H1 (cell line): ENCODE results near the gene OCSTAMP. TPM values are rescaled to one million over a fixed set of nuclear protein-coding genes. Genes with fewer than 3 reads are reported as not detected.

Source experiments
- CTCF ChIA-PET: fragments of 300-600 bp; sonication (Branson Sonifier 250); formaldehyde crosslinking; loops from one replicate; lab custom pipeline; 2021; ENCODE audit not compliant: partially characterized antibody; lab: Charles Lee
- POLR2A ChIA-PET: fragments of 300-600 bp; sonication (Branson Sonifier 250); formaldehyde crosslinking; loops from one replicate; lab custom pipeline; 2021; ENCODE audit warnings: inconsistent platforms; ENCODE audit not compliant: partially characterized antibody; lab: Charles Lee
- DNase-seq, 2 experiments: peaks; one replicate each; pipeline versions ENCODE4 v3.0.0 to v3.0.0-alpha.2; 2010 to 2022; ENCODE audit warnings: low spot score in 2 of 2, low read depth in 1 of 2, mixed read lengths in 1 of 2
- FAIRE-seq: peaks from 2 replicates; lab custom pipeline; 2011; peaks lifted over from hg19 to GRCh38; lab: Jason Lieb, UNC
- H2AFZ ChIP-seq: 2 replicates; pipeline ENCODE4 v1.8.1; 2012; ENCODE audit warnings: low read length, inconsistent platforms
- H2AK5ac ChIP-seq: 2 replicates; pipeline ENCODE4 v1.6.1; 2013; ENCODE audit warnings: low read depth, low read length
- H2BK120ac ChIP-seq: replicated peaks from 2 replicates; pipeline ENCODE3; 2013; ENCODE audit warnings: low read depth, low read length, inconsistent platforms
- H2BK12ac ChIP-seq: 2 replicates; pipeline ENCODE4 v1.6.1; 2013; ENCODE audit warnings: low read depth, low read length
- H2BK15ac ChIP-seq: 2 replicates; pipeline ENCODE4 v1.6.1; 2013; ENCODE audit warnings: low read length
- H2BK20ac ChIP-seq: 2 replicates; pipeline ENCODE4 v1.6.1; 2013; ENCODE audit warnings: low read length
- H2BK5ac ChIP-seq: 2 replicates; pipeline ENCODE4 v1.6.1; 2013; ENCODE audit warnings: low read depth, low read length
- H3K14ac ChIP-seq: 2 replicates; pipeline ENCODE4 v1.6.1; 2013; ENCODE audit warnings: inconsistent platforms; ENCODE audit not compliant: insufficient read length
- H3K18ac ChIP-seq: 2 replicates; pipeline ENCODE4 v1.6.1; 2013; ENCODE audit warnings: low read length; ENCODE audit errors: extremely low read depth
- H3K23ac ChIP-seq: 2 replicates; pipeline ENCODE4 v1.6.1; 2013; ENCODE audit warnings: inconsistent platforms; ENCODE audit not compliant: insufficient read length
- H3K23me2 ChIP-seq: 2 replicates; pipeline ENCODE4 v1.6.1; 2013; ENCODE audit warnings: low read depth, low read length
- H3K27ac ChIP-seq: 2 replicates; pipeline ENCODE4 v1.6.1; 2011; ENCODE audit warnings: low read depth, low read length, inconsistent platforms
- H3K27me3 ChIP-seq, 4 experiments: replicated peaks in 1 of 4; 1 replicate in 1 of 4; 2 replicates in 3 of 4; pipeline versions ENCODE4 v1.6.1 to v1.8.1; 2011 to 2013; ENCODE audit warnings: low read length in 3 of 4, mild to moderate bottlenecking in 3 of 4, inconsistent platforms in 2 of 4, mixed read lengths in 2 of 4, moderate library complexity in 1 of 4; ENCODE audit not compliant: control insufficient read depth in 3 of 4, insufficient read depth in 3 of 4; ENCODE audit errors: extremely low read depth in 1 of 4
- H3K36me3 ChIP-seq, 4 experiments: 2 replicates each; pipeline versions ENCODE4 v1.6.1 to v1.8.1; 2011 to 2013; ENCODE audit warnings: mild to moderate bottlenecking in 4 of 4, low read length in 3 of 4, moderate library complexity in 2 of 4, control low read depth in 1 of 4, inconsistent platforms in 1 of 4; ENCODE audit not compliant: insufficient read depth in 4 of 4, control insufficient read depth in 2 of 4
- H3K4ac ChIP-seq: replicated peaks from 2 replicates; pipeline ENCODE3; 2013; ENCODE audit warnings: low read length, low read depth, mixed read lengths, inconsistent platforms; ENCODE audit not compliant: insufficient read length
- H3K4me1 ChIP-seq, 4 experiments: replicated peaks in 1 of 4; 1 replicate in 1 of 4; 2 replicates in 3 of 4; pipeline versions ENCODE4 v1.6.1 to v1.8.1; 2011 to 2013; ENCODE audit warnings: low read length in 3 of 4, inconsistent platforms in 2 of 4, mixed read lengths in 1 of 4; ENCODE audit not compliant: insufficient read depth in 4 of 4, control insufficient read depth in 3 of 4
- H3K4me2 ChIP-seq, 2 experiments: 2 replicates each; pipeline versions ENCODE4 v1.6.1 to v1.8.1; 2011 to 2013; ENCODE audit warnings: low read depth in 2 of 2, low read length in 2 of 2, control low read depth in 1 of 2, inconsistent platforms in 1 of 2, mild to moderate bottlenecking in 1 of 2; ENCODE audit not compliant: insufficient read depth in 1 of 2
- H3K4me3 ChIP-seq, 4 experiments: fragments of 200-600, 300-600 bp in 1 of 4; sonication (generic), shearing (Covaris generic), sonication (Bioruptor Twin) in 1 of 4; 2 replicates each; pipeline versions ENCODE4 v1.5.1 to v1.8.1; 2011 to 2016; ENCODE audit warnings: low read length in 4 of 4, low read depth in 3 of 4, control low read depth in 2 of 4, inconsistent platforms in 2 of 4, mild to moderate bottlenecking in 2 of 4, mixed read lengths in 1 of 4, moderate library complexity in 1 of 4; ENCODE audit not compliant: insufficient read depth in 2 of 4; ENCODE audit errors: extremely low read depth in 1 of 4
- H3K56ac ChIP-seq: replicated peaks from 2 replicates; pipeline ENCODE3; 2013; ENCODE audit warnings: low read depth, mild to moderate bottlenecking, mixed read lengths, low read length, inconsistent platforms; ENCODE audit not compliant: insufficient read length
- H3K79me1 ChIP-seq: 2 replicates; pipeline ENCODE4 v1.6.1; 2013; ENCODE audit warnings: low read depth, low read length, control low read depth
- H3K79me2 ChIP-seq, 2 experiments: 2 replicates each; pipeline versions ENCODE4 v1.6.1 to v1.8.1; 2012 to 2013; ENCODE audit warnings: low read length in 2 of 2, mild to moderate bottlenecking in 2 of 2, inconsistent platforms in 1 of 2; ENCODE audit not compliant: insufficient read depth in 2 of 2, control insufficient read depth in 1 of 2
- H3K9ac ChIP-seq, 4 experiments: replicated peaks in 1 of 4; 1 replicate in 1 of 4; 2 replicates in 3 of 4; pipeline versions ENCODE4 v1.6.1 to v1.8.1; 2011 to 2013; ENCODE audit warnings: low read depth in 3 of 4, low read length in 3 of 4, control low read depth in 2 of 4, mild to moderate bottlenecking in 2 of 4, moderate library complexity in 2 of 4, inconsistent platforms in 1 of 4; ENCODE audit errors: extremely low read depth in 1 of 4
- H3K9me3 ChIP-seq, 2 experiments: 2 replicates each; pipeline versions ENCODE4 v1.6.1 to v1.8.1; 2012 to 2013; ENCODE audit warnings: mild to moderate bottlenecking in 2 of 2, moderate library complexity in 2 of 2, control low read depth in 1 of 2, inconsistent platforms in 1 of 2, low read depth in 1 of 2, low read length in 1 of 2, mixed read lengths in 1 of 2; ENCODE audit not compliant: insufficient read depth in 2 of 2
- H4K20me1 ChIP-seq, 2 experiments: replicated peaks in 1 of 2; 2 replicates each; pipeline versions ENCODE3 to v1.8.1; 2011 to 2013; ENCODE audit warnings: inconsistent platforms in 2 of 2, low read length in 2 of 2, mild to moderate bottlenecking in 1 of 2; ENCODE audit not compliant: insufficient read depth in 2 of 2, control insufficient read depth in 1 of 2
- H4K5ac ChIP-seq: 2 replicates; pipeline ENCODE4 v1.6.1; 2013; ENCODE audit warnings: low read length, low read depth, mixed read lengths, inconsistent platforms; ENCODE audit not compliant: insufficient read length
- H4K8ac ChIP-seq: 2 replicates; pipeline ENCODE4 v1.8.0; 2013; ENCODE audit warnings: mild to moderate bottlenecking, moderate library complexity, low read length, inconsistent platforms; ENCODE audit not compliant: insufficient read depth; ENCODE audit errors: extremely low read depth
- H4K91ac ChIP-seq: replicated peaks from 2 replicates; pipeline ENCODE3; 2013; ENCODE audit warnings: low read length, mixed read lengths, inconsistent platforms; ENCODE audit not compliant: insufficient read length
- ASH2L ChIP-seq: fragments of 200-600, 300-600 bp; sonication (generic); IDR thresholded peaks from one replicate; pipeline ENCODE4 v1.7.1; 2017; ENCODE audit warnings: low read length
- CTBP2 ChIP-seq: IDR thresholded peaks from 2 replicates; pipeline ENCODE4 v1.7.0; 2011; ENCODE audit warnings: borderline replicate concordance, mild to moderate bottlenecking, moderate library complexity, mixed read lengths, low read length; ENCODE audit not compliant: insufficient read depth, insufficient read length
- E2F6 ChIP-seq: IDR thresholded peaks from 2 replicates; pipeline ENCODE4 v1.6.1; 2012; ENCODE audit warnings: inconsistent platforms
- EGR1 ChIP-seq: IDR thresholded peaks from 2 replicates; pipeline ENCODE4 v1.6.1; 2011; ENCODE audit warnings: low read depth, low read length, borderline replicate concordance
- KDM4A ChIP-seq: IDR thresholded peaks from one replicate; pipeline ENCODE4 v1.7.1; 2012; ENCODE audit warnings: low read depth, mild to moderate bottlenecking, moderate library complexity, low read length, inconsistent platforms; ENCODE audit not compliant: severe bottlenecking
- POLR2AphosphoS5 ChIP-seq: IDR thresholded peaks from 2 replicates; pipeline ENCODE4 v1.6.1; 2011; ENCODE audit warnings: low read depth, low read length
- POU5F1 ChIP-seq: IDR thresholded peaks from 2 replicates; pipeline ENCODE4 v1.6.1; 2011; ENCODE audit warnings: low read depth, mild to moderate bottlenecking, low read length, moderate library complexity
- RBBP5 ChIP-seq: IDR thresholded peaks from 2 replicates; pipeline ENCODE4 v1.7.1; 2012; ENCODE audit warnings: low read depth, mild to moderate bottlenecking, inconsistent platforms, low read length, moderate library complexity, borderline replicate concordance
- SIRT6 ChIP-seq: IDR thresholded peaks from one replicate; pipeline ENCODE4 v1.7.1; 2012; ENCODE audit warnings: low read length, inconsistent platforms
- SP4 ChIP-seq: IDR thresholded peaks from 2 replicates; pipeline ENCODE4 v1.6.1; 2012; ENCODE audit warnings: low read length, inconsistent platforms
- TEAD4 ChIP-seq: IDR thresholded peaks from 2 replicates; pipeline ENCODE4 v1.6.1; 2012; ENCODE audit warnings: low read depth, low read length, inconsistent platforms, mixed read lengths
- YY1 ChIP-seq: IDR thresholded peaks from 2 replicates; pipeline ENCODE4 v1.6.1; 2011; ENCODE audit warnings: low read depth, mild to moderate bottlenecking, low read length
- WGBS, 2 experiments: shearing (Covaris generic) in 1 of 2; methylation state at CpG; one replicate each; pipeline versions ENCODE4 v1.1.6 to v1.1.7; 2013 to 2015; ENCODE audit warnings: low lambda C conversion rate in 2 of 2, mixed read lengths in 2 of 2, inconsistent platforms in 1 of 2, low coverage in 1 of 2, missing lambda C conversion rate in 1 of 2; ENCODE audit not compliant: insufficient replicate concordance in 2 of 2, insufficient coverage in 1 of 2, insufficient read length in 1 of 2; ENCODE audit errors: extremely low coverage in 1 of 2, missing lambda C conversion rate in 1 of 2; 5-methylcytosine and 5-hydroxymethylcytosine counted together
- polyA plus RNA-seq, 7 experiments: library from polyadenylated mRNA; depleted of rRNA in 3 of 7; stranded (reverse) in 5 of 7; unstranded in 2 of 7; fragments of >200 nt in 5 of 7; fragments of 200-250 nt in 2 of 7; gene quantifications; 1 replicate in 5 of 7; 2 replicates in 1 of 7; 4 replicates in 1 of 7; pipeline versions ENCODE4 v1.2.1 to v1.2.3, GENCODE V29; 2011 to 2013; ENCODE audit warnings: missing spikeins in 2 of 7, mixed read lengths in 2 of 7
- total RNA-seq: library from RNA; stranded (reverse); fragmentation: NEBNext Ultra II Directional; extraction: Animal tissue kit (Norgen Biotek cat#: 25700); gene quantifications from 2 replicates; pipeline ENCODE4 v1.2.1, GENCODE V29; 2021
- TF ChIP-seq, protein P1 (sequence below): IDR thresholded peaks from 2 replicates; pipeline ENCODE4 v1.6.1; 2011; ENCODE audit warnings: low read length, improper control_type of control experiment

OCSTAMP gene
- total and polyA plus RNA-seq, 2 of the 8 experiments (the other 6 are each of a cell fraction or from before 2014, with no cell fraction given) = 0.09 to 0.13 TPM

- Histone ChIP-seq H3K56ac (no peak overlapping the region), H2AK5ac (no peak overlapping the region), H3K23me2 (no peaks in the 10 kb centered on the region), H3K18ac (no peak overlapping the region), H3K9ac (no peak overlapping the region), H2BK20ac (no peak overlapping the region), H4K8ac (no peak overlapping the region), H3K4me2 (no peak overlapping the region), H3K27ac (no peak overlapping the region), H3K14ac (no peak overlapping the region), H2BK5ac (no peak overlapping the region), H4K20me1 (no peaks in the 10 kb centered on the region), H3K9me3 (no peaks in the 10 kb centered on the region), H2BK15ac (no peak overlapping the region), H4K5ac (no peak overlapping the region), H3K4me3 (no peak overlapping the region), H2BK12ac (no peak overlapping the region), H2BK120ac (no peak overlapping the region), H3K36me3 (no peaks in the 10 kb centered on the region), H4K91ac (no peak overlapping the region), H2AFZ (no peak overlapping the region), H3K4me1 (peaks cover 5 to 22% (median 15%) of the 10 kb centered on the region in 4 experiments), H3K4ac (no peak overlapping the region), H3K79me1 (no peaks in the 10 kb centered on the region), H3K79me2 (no peaks in the 10 kb centered on the region), H3K23ac (no peak overlapping the region), H3K27me3 (no peaks in the 10 kb centered on the region; a peak in 2 of 7 replicates)
- CTCF ChIA-PET = interaction anchor here (0.6 to 7.7 kb wide), 5 partner anchors 8 to 135 kb away, joined by 3 to 64 read pairs (median 10); no protein-coding TSS in a partner anchor
- no peak for FAIRE-seq
- POLR2A ChIA-PET = interaction anchor here (1.0 kb wide), 2 partner anchors 9 to 10 kb away, joined by 3 read pairs; no protein-coding TSS in a partner anchor
- 91% methylated on average over 6 of the region's 6 CpGs; no CpG with 5 or more reads in 1 of the 2 experiments for WGBS, 2 experiments
- no peak for DNase-seq
- TF ChIP-seq TEAD4 (no peak), SP4 (no peak), YY1 (no peak), E2F6 (no peak), CTBP2 (no peak), KDM4A (no peak), POU5F1 (no peak), POLR2AphosphoS5 (no peak), EGR1 (no peak), ASH2L (no peak), RBBP5 (no peak), SIRT6 (no peak)
- TF ChIP-seq, protein P1, sequence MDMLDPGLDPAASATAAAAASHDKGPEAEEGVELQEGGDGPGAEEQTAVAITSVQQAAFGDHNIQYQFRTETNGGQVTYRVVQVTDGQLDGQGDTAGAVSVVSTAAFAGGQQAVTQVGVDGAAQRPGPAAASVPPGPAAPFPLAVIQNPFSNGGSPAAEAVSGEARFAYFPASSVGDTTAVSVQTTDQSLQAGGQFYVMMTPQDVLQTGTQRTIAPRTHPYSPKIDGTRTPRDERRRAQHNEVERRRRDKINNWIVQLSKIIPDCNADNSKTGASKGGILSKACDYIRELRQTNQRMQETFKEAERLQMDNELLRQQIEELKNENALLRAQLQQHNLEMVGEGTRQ = no peak
These were observed 2.5 kb downstream of the OCSTAMP start for GRCh38 chr20:46547995-46548394.
